C4-2B (cell line): ENCODE results near the gene PHLDB3.

Source experiments
- CTCF ChIP-seq: fragments of 450-650 bp; conservative IDR thresholded peaks from 2 replicates; pipeline ENCODE4 v1.5.1; 2017; ENCODE audit warnings: mild to moderate bottlenecking
- ZFX ChIP-seq: fragments of 450-650 bp; IDR thresholded peaks from 2 replicates; pipeline ENCODE4 v1.6.1; 2017

- no peak for TF ChIP-seq CTCF
- no peak for TF ChIP-seq ZFX
Observed at GRCh38 chr19:43430976-43431375, 73.6 kb downstream of the PHLDB3 start.
